Esophagus squamous epithelium (tissue), 4 donors: Measurements from ENCODE around the gene HILPDA.

Experiments used
- CTCF ChIP-seq, 6 experiments: fragments of 450-650 bp in 4 of 6; fragments of 200-600 bp in 2 of 6; sonication (generic) in 2 of 6; IDR thresholded peaks; one replicate each; pipeline ENCODE4 v1.5.1; 2016 to 2019; ENCODE audit warnings: antibody characterized with exemption in 6 of 6, mild to moderate bottlenecking in 4 of 6, moderate library complexity in 4 of 6
- POLR2A ChIP-seq, 4 donors: fragments of 450-650 bp; IDR thresholded peaks; one replicate each; pipeline ENCODE4 v1.6.1; 2017; ENCODE audit warnings: antibody characterized with exemption in 4 of 4, mild to moderate bottlenecking in 4 of 4, moderate library complexity in 3 of 4

GRCh38 chr7:128454808-128455542 is 703 bp upstream of the HILPDA start:
- TF ChIP-seq CTCF (IDR thresholded peaks at IDR 0.05) (no peak), POLR2A (IDR thresholded peaks at IDR 0.05) (no peak)
